T47D (cell line): ENCODE data around the gene DNAH11.

Experiments used
- DNase-seq, 2 experiments: peaks; one replicate each; pipeline versions ENCODE4 v3.0.0 to v3.0.0-alpha.2; 2011 to 2012; ENCODE audit warnings: low read depth in 1 of 2, low spot score in 1 of 2
- JUND ChIP-seq: IDR thresholded peaks from 2 replicates; pipeline ENCODE4 v1.6.1; 2012; ENCODE audit warnings: low read depth
- in situ Hi-C: cut with HindIII; loops from 2 replicates; pipeline ENCODE4 v1.10.0; 2016; ENCODE audit warnings: low sequenced_read_pairs, low pct_unique_long_range_greater_than_20kb

The DNAH11 gene

GRCh38 chr7:21908746-21909145, 365.9 kb downstream of the DNAH11 start:
- in situ Hi-C loops, result no loop called here
- TF ChIP-seq JUND, result no peak
- no peak for DNase-seq

GRCh38 chr7:21910253-21910652, 367.4 kb downstream of the DNAH11 start:
- no peak for DNase-seq
- TF ChIP-seq JUND, result no peak
- in situ Hi-C loops, result no loop called here

GRCh38 chr7:21911341-21911875, 368.6 kb downstream of the DNAH11 start:
- no peak for TF ChIP-seq JUND
- no peak for DNase-seq
- in situ Hi-C loops, result no loop called here

- no peak for DNase-seq
- in situ Hi-C loops, result no loop called here
- no peak for TF ChIP-seq JUND
These were observed 369.5 kb downstream of the DNAH11 start for GRCh38 chr7:21912305-21912704.

GRCh38 chr7:21912931-21913780, 370.3 kb downstream of the DNAH11 start:
- TF ChIP-seq JUND, result no peak
- no peak for DNase-seq

GRCh38 chr7:21914671-21915070, 371.8 kb downstream of the DNAH11 start:
- DNase-seq, result no peak
- no peak for TF ChIP-seq JUND
- in situ Hi-C loops, result no loop called here

More at GRCh38 chr7:21912931-21913780, 370.3 kb downstream of the DNAH11 start:
- in situ Hi-C loops, result no loop called here

- TF ChIP-seq JUND, result no peak
- DNase-seq, result peak; percentile 16 to 70
- in situ Hi-C loops, result no loop called here
These were observed 372.3 kb downstream of the DNAH11 start for GRCh38 chr7:21915140-21915539.

- in situ Hi-C loops, result no loop called here
- no peak for TF ChIP-seq JUND
- DNase-seq, result no peak
These were observed 373.3 kb downstream of the DNAH11 start for GRCh38 chr7:21916176-21916575.

- in situ Hi-C loops, result no loop called here
- no peak for DNase-seq
- no peak for TF ChIP-seq JUND
These were observed 373.8 kb downstream of the DNAH11 start for GRCh38 chr7:21916629-21917028.

GRCh38 chr7:21918216-21918615, 375.4 kb downstream of the DNAH11 start:
- in situ Hi-C loops, result no loop called here
- DNase-seq, result no peak
- no peak for TF ChIP-seq JUND

- TF ChIP-seq JUND, result no peak
- DNase-seq, result no peak
- in situ Hi-C loops, result no loop called here
These were observed 378.1 kb downstream of the DNAH11 start for GRCh38 chr7:21920936-21921335.

GRCh38 chr7:21922605-21923004, 379.8 kb downstream of the DNAH11 start:
- in situ Hi-C loops, result no loop called here
- DNase-seq, result no peak

GRCh38 chr7:21923658-21924057, 380.8 kb downstream of the DNAH11 start:
- TF ChIP-seq JUND, result no peak
- peak in 1 of 2 experiments; percentile 30 for DNase-seq
- in situ Hi-C loops, result no loop called here

More at GRCh38 chr7:21922605-21923004, 379.8 kb downstream of the DNAH11 start:
- no peak for TF ChIP-seq JUND
